Measurements from ENCODE around the gene NRP2.

- TF ChIP-seq EP300 (IDR thresholded peaks at IDR 0.05; ENCODE audit: borderline replicate concordance) (no peak), MAX (IDR thresholded peaks at IDR 0.05) (no peak), TAF1 (IDR thresholded peaks at IDR 0.05; ENCODE audit: low read depth) (no peak), CEBPB (IDR thresholded peaks at IDR 0.05) (no peak), REST (IDR thresholded peaks at IDR 0.05; ENCODE audit: low read depth) (no peak), CREB1 (IDR thresholded peaks at IDR 0.05; ENCODE audit: low read depth) (no peak), TCF12 (IDR thresholded peaks at IDR 0.05; ENCODE audit: low read depth) (no peak)
Measured at GRCh38 chr2:205730701-205731582, 48.6 kb downstream of the NRP2 start.
